Stimulated activated CD4-positive, alpha-beta T cell treated with anti-CD3 and anti-CD28 coated beads, TNF-alpha, amount 100 ng/mL, for 1 hour (primary cell): Measurements from ENCODE around the gene IGF2BP1.
A peak's percentile ranks its signal among the peaks of the same experiment; 100 is the strongest.

Source experiments
- DNase-seq, 3 donors: peaks; one replicate each; pipeline ENCODE4 v3.0.0-alpha.2; 2020; ENCODE audit warnings: low read depth in 3 of 3, low spot score in 1 of 3

The IGF2BP1 gene

DNA sequence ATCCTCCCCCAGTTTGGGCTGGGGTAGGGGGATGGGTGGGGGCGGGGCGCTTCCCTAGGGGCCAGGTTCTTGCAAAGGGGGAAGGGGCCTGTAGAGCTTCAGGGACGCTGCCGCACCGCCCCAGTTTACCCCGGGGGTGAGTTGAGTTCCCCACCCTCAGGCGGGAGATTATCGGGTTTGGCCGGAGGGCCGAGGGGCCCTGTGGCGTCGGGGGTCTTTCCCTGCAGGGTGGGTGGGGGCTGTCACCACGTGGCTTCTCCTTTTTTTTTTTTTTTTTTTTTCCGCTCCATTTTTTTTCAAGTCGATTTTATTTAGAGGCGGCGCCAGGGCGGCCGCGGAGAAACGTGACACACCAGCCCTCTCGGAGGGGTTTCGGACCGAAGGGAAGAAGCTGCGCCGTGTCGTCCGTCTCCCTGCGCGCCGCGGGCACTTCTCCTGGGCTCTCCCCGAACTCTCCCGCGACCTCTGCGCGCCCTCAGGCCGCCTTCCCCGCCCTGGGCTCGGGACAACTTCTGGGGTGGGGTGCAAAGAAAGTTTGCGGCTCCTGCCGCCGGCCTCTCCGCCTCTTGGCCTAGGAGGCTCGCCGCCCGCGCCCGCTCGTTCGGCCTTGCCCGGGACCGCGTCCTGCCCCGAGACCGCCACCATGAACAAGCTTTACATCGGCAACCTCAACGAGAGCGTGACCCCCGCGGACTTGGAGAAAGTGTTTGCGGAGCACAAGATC lies at the start of gene IGF2BP1:
Gene IGF2BP1 (plus strand): TSS at position 283 of the 724 bp plus-strand sequence. CDS start 361 bp downstream, at position 644.
- DNase-seq = peak in 1 of 3 donors; percentile 16

DNA sequence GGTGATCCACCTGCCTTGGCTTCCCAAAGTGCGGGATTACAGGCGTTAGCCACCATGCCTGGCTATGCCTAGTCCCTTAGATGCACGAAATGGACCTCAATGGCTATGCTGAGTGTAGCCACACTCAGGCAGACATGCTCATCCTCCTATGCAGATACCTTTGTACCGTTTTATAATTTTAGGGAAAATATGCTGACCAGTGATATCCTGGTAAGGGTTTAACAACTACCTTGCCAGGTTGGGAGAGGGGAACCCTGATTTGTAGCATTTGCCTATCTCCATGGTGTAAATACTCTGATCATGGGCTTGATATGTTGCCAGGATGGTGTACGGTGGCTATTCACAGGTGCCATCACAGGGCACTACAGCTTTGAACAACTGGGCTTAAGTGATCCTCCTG lies 45.6 kb upstream of the IGF2BP1 start:
- no peak for DNase-seq

DNA sequence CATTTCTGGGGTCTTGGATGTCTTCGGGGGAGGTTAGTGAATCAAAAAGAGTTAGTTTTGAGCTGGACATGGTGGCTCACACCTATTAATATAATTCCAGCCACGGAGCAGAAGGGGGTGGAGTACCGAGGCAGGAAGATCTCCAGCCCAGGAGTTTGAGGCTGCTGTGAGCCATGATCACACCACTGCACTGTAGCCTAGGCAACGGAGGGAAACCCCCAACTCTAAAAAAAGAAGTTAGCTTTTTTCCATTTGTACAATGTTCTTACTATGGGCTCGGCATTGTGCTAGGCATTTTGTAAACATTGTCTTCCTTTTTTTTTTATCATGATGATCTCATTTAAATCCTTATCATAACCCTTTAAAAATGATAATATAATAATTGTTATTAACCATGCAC lies 44.3 kb upstream of the IGF2BP1 start:
- DNase-seq = no peak

DNA sequence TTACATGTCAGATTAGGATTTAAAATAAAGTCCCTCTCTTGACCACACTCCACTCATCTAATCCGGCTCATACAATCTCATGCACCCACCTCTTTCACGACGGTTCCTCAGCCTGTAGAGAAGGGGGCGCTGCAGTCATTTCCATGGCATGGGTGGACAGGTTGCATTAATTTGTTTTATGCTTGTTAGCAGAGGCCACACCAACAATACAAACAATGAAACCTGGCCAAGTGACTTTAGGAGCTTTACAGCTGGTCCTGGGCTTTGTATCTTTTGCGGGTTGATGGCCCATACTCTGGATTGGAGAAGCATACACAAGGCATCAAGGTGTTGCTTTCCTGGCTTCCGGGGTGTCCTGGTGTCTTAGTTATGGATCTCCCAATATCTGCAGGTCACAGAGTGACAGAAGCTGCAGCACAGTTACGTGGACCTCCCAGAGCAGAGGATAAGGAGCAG lies 42.9 kb upstream of the IGF2BP1 start:
- DNase-seq = no peak

DNA sequence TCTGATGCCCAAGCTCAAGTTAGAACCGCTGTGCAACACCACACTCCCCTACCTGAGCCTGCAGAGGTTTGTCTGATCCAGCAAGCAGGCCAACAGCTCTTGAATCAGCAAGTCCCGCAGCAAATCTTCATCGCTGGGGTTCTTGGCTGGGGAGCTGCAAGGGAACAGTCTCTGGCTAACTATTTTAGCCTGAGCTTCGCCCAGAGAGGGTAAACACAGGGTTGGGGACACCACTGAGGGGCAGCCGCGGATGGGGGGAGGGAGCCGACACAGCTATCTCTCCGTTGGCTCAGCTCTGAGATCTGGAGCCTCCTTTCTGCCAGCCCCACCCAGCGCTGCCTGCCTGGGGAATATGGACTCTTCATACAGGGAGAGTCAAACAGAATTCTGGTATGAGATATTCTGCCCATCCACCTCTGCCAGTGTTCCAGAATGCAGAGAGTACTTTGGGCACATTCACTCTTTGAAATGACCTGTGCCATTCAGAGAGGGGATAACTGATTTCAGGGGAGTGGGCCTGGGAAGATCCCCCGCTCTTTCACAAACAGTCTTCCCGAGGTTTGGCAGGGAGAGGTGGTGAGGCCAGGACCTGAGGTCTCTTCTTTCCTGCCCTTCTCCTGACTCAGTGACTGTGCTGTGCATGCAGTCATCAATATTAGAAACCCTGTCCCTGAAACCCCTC lies 36.2 kb upstream of the IGF2BP1 start:
- no peak for DNase-seq

DNA sequence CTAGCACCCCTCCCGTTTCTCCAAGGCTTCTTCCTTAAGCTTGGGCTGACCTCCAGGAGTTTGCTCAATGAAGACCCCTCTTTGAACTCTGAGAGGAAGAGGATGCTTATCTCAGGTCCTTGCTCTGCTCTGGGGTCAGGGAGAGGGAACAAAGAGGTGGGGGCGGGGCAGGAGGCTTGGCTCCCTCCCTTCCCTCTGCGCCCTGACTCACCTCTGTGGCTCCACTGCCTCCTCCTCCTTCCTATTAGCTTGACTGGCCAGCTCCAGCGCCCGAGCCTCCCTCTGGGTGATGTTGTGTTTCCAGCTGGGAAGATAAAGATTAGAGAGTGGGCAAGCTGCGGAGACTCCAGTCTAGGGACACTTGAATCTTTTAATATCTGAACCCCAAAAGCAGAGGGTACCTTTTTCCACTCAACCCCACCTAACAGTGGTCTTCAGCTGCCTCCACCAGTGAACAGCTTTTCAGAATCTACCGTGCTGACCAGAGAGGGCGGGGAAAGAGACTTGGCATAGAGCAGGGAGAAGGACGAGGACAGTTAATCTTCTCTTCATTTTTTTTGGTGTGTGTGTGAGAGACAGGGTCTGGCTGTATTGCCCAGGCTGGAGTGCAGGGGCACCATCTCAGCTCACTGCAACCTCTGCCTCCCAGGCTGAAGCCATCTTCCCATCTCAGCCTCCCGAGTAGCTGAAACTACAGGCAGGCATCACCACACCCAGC lies 35.5 kb upstream of the IGF2BP1 start:
- no peak for DNase-seq

DNA sequence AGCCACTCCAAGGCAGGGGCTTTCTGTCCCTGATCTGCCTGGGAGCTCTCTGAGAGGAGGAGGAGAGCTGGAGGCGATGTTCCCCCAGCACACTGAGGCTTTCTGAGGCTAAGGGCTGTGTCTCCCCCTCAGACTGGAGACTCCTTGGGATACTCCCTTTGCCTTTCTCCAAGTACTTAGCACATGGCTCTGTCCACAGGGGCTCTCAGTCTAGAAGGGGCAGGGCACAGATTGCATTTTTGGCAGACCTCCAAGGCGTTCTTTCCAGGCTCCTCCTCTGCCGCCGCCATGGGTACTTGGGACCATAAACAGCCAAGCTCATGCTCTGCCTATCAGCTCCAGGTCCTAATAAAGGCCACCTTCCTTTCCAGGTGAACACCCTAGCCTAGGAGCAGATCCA lies 27.0 kb upstream of the IGF2BP1 start:
- no peak for DNase-seq

DNA sequence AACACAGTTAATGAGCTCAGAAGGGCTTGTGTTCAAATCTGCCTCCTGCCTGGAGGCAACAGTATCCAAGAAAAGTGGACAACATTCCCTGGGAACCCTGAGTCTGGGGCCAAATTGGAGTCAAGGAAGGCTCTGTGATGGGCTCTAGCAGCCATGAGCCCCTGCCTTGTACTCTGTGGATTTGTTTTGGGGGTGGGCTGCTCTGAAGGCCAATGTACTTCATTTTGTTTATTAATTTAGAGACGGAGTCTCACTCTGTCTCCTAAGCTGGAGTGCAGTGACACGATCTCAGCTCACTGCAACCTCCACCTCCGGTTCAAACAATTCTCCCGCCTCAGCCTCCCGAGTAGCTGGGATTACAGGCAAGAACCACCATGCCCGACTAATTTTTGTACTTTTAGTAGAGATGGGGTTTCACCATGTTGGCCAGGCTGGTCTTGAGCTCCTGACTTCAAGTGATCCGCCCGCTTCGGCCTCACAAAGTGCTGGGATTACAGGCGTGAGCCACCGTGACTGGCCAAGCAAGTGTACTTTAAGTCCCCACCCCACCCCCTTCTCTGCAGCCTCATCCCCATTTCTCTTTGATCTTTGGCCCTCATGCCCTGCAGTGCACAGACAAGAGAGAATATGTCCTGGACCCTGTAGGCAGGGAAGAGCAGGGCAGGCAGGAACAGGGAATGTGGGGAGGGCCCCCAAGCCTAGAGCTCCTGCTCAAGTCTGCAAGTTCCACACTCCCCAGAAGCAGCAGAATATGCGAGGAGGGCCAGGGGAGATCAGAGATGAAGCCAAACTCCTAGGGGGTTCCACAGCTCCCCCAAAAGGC lies 26.1 kb upstream of the IGF2BP1 start:
- DNase-seq = no peak

DNA sequence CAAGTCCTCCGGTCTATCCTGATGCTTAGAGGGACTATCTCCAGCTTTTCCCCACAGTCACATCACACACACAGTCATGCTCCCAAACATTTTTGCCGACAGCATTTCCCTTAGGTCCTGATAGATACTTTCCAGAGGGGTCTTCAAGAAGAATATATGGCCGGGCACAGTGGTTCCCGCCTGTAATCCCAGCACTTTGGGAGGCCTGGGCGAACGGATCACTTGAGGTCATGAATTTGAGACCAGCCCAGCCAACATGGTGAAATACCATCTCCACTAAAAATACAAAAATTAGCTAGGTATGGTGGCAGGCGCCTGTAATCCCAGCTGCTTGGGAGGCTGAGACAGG lies 24.5 kb upstream of the IGF2BP1 start:
- DNase-seq = no peak

DNA sequence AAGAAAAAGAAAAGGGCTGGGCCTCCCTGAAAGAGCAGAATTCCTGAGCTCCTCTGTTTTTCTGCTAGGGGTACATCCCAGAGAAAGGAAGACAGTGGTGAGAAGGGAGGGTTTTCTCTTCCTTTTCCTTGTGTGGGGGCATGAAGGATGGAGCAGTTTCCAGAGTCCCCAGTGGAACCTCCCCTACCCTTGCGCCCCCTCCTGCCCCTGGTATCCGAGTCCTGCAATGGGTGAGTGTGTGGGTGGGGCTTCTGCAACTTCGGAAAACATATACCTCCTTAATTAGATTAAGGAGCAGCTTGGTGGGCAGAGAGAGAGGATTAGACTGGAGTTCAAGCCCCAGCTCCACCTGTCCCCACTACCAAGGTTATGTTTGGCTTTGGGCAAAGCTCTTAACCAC lies 23.4 kb upstream of the IGF2BP1 start:
- DNase-seq = no peak

DNA sequence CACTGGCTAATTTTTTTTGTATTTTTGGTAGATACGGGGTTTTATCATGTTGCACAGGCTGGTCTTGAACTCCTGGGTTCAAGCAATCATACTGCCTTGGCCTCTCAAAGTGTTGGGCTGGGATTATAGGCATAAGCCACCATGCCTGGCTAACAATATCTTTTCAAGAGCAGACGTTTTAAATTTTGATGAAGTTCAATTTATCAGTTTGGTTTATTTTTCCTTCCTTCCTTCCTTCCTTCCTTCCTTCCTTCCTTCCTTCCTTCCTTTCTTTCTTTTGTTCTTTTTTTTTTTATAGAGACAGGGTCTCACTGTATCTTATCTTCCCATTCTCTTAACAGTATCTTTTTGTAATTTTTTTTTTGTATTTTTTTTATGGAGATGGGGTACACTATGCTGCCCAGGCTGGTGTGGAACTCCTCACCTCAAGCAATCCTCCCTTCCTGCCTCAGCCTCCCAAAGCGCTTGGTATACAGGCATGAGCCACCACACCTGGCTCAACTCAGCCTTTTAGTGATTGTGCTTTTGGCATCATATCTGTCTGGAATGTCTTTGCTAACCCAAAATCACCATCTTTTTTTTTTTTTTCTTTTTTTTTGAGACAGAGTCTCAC lies 15.2 kb upstream of the IGF2BP1 start:
- DNase-seq = no peak

DNA sequence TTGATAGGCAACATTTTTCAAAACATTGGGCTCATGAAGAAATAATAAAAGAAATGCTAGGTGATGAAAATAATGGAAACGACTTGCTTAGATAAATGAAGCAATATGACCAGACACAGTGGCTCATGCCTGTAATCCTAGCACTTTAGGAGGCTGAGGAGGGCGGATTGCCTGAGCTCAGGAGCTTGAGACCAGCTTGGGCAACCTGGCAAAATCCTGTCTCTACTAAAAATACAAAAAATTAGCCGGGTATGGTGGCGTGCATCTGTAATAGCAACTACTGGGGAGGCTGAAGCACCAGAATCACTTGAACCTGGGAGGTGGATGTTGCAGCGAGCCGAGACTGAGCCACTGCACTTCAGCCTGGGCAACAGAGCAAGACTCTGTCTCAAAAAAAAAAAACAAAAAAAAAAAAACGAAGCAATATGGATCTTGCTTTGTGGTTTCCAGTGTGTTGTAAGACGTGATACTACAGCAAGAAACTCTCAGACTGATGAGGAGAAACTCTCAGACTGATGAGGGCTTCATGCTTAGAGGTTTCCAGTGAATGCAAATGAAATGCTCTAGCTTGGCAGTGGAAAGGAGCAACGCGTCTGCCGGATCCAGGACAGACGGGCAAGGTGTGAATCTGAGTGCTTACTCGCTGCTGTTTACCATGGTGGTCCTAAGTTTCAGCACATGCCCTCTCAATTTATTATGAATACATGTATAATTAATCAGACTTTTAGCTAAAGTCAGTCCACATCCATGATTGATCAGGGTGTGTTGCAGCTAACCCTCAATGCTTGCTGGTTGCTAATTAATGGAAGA lies 11.5 kb upstream of the IGF2BP1 start:
- no peak for DNase-seq

DNA sequence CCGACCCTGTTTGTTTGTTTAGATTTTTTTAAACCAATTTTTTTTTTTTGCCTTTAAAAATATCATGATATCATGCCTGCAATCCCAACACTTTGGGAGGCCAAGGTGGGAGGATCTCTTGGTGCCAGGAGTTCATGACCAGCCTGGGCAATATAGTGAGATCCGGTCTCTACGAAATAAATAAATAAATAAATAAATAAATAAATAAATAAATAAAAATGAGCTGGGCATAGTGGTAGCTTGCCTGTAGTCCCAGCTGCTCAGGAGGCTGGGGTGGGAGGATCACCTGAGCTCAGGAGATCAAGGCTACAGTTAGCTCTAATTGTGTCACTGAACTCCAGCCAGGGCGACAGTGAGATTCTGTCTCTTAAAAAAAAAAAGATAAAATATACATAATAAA lies 8.1 kb upstream of the IGF2BP1 start:
- no peak for DNase-seq

DNA sequence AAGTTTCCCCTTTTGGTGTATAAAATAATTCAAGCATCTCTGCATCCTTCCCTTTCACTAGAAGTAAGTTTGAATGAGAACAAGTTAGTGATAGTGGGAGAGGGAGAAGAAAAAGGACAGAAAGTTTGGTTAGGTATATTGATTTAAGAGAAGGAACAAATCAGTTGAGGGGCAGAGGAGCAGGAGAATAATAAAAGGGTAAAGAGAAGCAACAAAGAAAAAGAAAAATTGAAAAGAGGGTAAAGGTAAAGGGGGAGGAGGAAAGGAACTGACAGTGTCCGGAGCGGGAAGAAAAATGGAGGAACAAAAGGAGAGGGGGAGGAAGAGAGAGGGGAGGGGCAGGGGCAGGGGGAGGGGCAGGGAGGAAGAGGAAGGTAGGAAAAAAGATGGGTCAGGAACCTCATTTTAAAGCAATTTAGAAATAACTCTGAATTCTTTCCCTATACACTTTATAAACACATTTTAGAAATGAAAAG lies 6.3 kb upstream of the IGF2BP1 start:
- DNase-seq = no peak

DNA sequence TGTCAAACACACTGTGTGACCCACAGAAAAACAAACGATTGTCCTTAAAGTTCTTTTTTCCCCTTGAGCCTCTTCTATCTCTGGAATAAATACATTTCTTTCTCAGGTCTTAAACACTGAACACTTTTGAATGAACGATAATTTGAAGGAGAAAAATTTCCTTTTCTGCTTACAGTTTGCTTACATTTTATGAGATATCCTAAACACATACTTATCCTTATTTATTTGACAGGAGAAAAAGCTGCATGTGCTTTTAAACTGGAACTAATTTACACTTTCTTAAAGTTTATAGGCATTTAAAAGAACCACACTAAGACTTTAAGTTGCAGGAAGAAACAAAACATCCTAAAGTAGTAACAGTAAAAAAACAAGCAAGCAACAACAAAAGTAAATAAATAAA lies 4.7 kb upstream of the IGF2BP1 start:
- no peak for DNase-seq

DNA sequence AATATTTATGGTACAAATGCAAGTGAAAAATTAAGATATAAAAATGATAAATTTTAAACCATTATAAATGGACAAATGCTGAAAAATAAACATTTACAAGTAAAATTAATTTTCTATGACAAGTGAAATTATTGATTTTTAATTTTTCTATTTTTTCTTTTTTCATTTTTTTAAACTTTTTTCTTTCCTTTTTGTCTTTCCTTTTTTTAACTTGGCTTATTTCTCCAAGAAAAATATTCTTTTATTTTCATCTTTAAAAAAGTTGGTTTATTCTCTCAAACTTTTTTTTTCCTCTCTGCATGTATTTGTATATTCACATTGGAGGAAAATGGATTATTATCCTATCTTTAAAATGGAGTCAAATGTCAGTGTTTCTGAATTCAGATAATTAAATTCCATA lies 3.9 kb upstream of the IGF2BP1 start:
- DNase-seq = no peak

DNA sequence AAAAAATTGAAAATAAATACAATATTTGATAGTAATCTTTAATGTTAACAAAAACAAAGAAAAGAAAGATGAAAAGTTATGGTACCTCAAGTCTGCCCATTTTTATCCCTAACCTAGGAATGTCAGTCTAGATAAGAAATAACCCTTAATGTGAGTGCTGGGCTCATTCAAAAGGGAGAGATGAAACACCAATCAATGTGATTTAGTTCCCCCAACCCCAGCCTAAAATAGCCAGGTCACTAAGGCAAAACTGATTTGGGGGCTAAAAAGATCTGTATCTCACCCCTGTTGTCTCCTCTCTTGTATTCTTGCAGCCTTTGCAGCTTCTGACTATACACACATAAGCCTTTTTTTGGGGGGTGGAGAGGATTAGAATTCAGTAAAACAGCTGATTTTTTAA lies 3.2 kb upstream of the IGF2BP1 start:
- no peak for DNase-seq

DNA sequence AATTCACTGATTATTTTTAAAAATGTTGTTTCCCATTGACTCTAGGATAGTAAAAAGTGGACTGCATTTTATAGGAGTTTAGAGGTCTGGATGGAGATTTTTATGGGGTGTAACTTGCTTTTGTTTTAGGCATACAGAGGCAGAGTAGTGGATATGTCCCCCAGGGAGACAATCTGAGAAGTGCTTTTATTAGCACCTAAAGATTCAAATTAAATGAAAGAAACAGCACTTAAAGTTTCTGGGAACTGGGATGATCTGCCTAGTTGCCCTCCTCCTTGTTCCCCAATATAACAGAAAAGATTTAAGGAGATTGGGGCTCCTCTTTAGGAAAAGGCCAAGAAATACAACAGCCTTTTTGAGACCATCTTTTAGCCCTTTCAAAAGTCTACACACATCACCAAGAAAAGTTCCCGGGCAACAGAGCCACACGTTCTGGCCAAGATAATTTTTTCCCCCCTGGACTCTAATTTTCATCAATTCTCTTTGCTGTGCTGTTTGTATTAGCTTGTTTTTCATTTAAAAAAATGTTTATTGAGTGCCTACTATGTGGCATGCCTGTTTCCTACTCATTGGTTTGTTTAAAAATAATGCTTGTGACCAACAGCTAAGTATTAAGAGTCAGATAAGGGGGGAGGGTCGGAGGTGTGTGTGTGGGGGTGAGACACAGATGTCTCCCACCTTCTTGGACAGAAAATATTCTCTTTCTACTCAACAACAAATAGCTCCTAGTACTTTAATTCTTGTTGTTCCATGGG lies 2.5 kb upstream of the IGF2BP1 start:
- DNase-seq = no peak

DNA sequence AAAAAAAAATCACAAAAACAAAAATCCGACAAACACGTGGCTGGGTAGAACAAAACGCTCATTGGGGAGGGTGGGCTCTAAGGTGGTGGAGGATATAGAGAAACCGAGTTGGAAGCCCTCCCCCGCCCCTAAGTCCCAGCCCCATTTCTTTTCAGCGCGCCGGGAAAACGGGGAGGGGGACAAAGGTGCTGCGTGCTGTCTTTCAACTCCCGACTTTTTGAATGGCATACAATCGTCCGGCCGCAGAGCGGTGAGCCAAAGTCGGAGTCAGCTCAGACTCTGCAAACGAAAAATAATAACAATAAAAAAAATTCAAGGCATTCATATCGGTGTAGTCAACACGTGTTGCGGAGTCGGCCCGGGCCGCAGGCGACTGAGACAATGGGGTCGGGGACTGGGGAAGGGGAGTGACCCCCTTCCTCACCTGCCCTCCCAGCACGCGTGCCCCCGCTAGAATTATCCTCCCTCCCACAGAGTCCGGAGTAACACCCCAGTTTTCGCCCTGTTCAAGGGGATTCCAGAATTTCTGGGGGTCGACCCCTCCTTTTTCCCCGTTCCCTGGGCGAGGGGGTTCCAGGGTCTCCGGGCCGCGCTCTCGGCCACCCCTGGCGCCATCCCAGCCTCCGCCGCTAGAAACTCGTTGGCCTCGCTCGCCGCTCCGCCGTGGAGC lies 1.7 kb upstream of the IGF2BP1 start:
- no peak for DNase-seq
